Activated CD4-positive, CD25-positive, alpha-beta regulatory T cell treated with anti-CD3 and anti-CD28 coated beads, Interleukin-2, amount 50 U/mL, for 72 hours (primary cell): ENCODE results near the gene STUB1.

Experiments
- DNase-seq: peaks from one replicate; pipeline ENCODE4 v3.0.0; 2021

The STUB1 gene

GRCh38 chr16:679814-680624 lies at the start of gene STUB1:
TSS of gene STUB1 (plus strand) at chr16:680410. CDS start at chr16:680526, 116 bp downstream.
- DNase-seq, result peak; percentile 90

- no peak for DNase-seq
Measured at GRCh38 chr16:630815-631405, 49.3 kb upstream of the STUB1 start, which contains the start of gene WFIKKN1. TSS of gene WFIKKN1 (plus strand) at chr16:630985. CDS start at chr16:631254, 269 bp downstream.

GRCh38 chr16:631808-632358 lies 48.3 kb upstream of the STUB1 start:
- DNase-seq, result no peak

GRCh38 chr16:632486-633335 lies 47.5 kb upstream of the STUB1 start:
- no peak for DNase-seq

GRCh38 chr16:633336-634050 lies 46.7 kb upstream of the STUB1 start:
- DNase-seq, result no peak

GRCh38 chr16:634051-634670 lies 46.0 kb upstream of the STUB1 start:
- no peak for DNase-seq

- no peak for DNase-seq
Measured at GRCh38 chr16:634996-635395, 45.2 kb upstream of the STUB1 start.

GRCh38 chr16:635573-636205 lies 44.5 kb upstream of the STUB1 start:
- no peak for DNase-seq

- DNase-seq, result peak; percentile 94
Measured at GRCh38 chr16:636206-637080, 43.8 kb upstream of the STUB1 start, which contains the start of gene METTL26. TSS of gene METTL26 (minus strand) at chr16:636305. CDS start at chr16:636290, 15 bp downstream.

GRCh38 chr16:637081-638018 lies 42.9 kb upstream of the STUB1 start:
- no peak for DNase-seq

GRCh38 chr16:638034-638543 lies 42.1 kb upstream of the STUB1 start:
- DNase-seq, result no peak

- no peak for DNase-seq
Measured at GRCh38 chr16:638836-639235, 41.4 kb upstream of the STUB1 start.

- no peak for DNase-seq
Measured at GRCh38 chr16:640614-641013, 39.6 kb upstream of the STUB1 start.

GRCh38 chr16:641326-642188 lies 38.7 kb upstream of the STUB1 start, which contains the start of gene MCRIP2:
TSS of gene MCRIP2 (plus strand) at chr16:641828. CDS start at chr16:641992, 164 bp downstream.
- peak; percentile 82 for DNase-seq

- DNase-seq, result peak; percentile 57
Measured at GRCh38 chr16:642189-643049, 37.8 kb upstream of the STUB1 start.

GRCh38 chr16:643050-643368 lies 37.2 kb upstream of the STUB1 start:
- no peak for DNase-seq

GRCh38 chr16:644556-644955 lies 35.7 kb upstream of the STUB1 start:
- no peak for DNase-seq
